DMS79 (cell line): ENCODE results near the gene PCBD2.
A peak's percentile ranks its signal among the peaks of the same experiment; 100 is the strongest.
"Not testable (repeated sequence)": the region's sequence is repeated elsewhere in the genome, so short reads cannot be mapped to it uniquely, and the experiment has no call there.

Experiments
- DNase-seq: peaks from one replicate; lab custom pipeline; 2025; lab: John Stamatoyannopoulos, UW

The PCBD2 gene

GRCh38 chr5:134904610-134905245 is at the start of gene PCBD2:
Gene PCBD2 (plus strand): TSS chr5:134905131. CDS start chr5:134905140, 9 bp downstream.
- DNase-seq, result peak; percentile 64

- DNase-seq, result not testable (repeated sequence)
Observed at GRCh38 chr5:134856465-134856864, 48.5 kb upstream of the PCBD2 start.

GRCh38 chr5:134857401-134857800 is 47.5 kb upstream of the PCBD2 start:
- DNase-seq, result no peak

GRCh38 chr5:134864707-134865106 is 40.2 kb upstream of the PCBD2 start:
- no peak for DNase-seq

- DNase-seq, result no peak
Observed at GRCh38 chr5:134873494-134873893, 31.4 kb upstream of the PCBD2 start.

GRCh38 chr5:134873987-134874830 is 30.7 kb upstream of the PCBD2 start, which contains the start of gene TXNDC15:
Gene TXNDC15 (plus strand): TSS chr5:134874371. CDS start chr5:134874428, 57 bp downstream.
- DNase-seq, result peak; percentile 42

- no peak for DNase-seq
Observed at GRCh38 chr5:134874831-134875655, 29.9 kb upstream of the PCBD2 start.

- DNase-seq, result no peak
Observed at GRCh38 chr5:134877159-134877558, 27.8 kb upstream of the PCBD2 start.

GRCh38 chr5:134878403-134878802 is 26.5 kb upstream of the PCBD2 start:
- peak; percentile 28 for DNase-seq

- DNase-seq, result no peak
Observed at GRCh38 chr5:134879456-134879855, 25.5 kb upstream of the PCBD2 start.

GRCh38 chr5:134880937-134881336 is 24.0 kb upstream of the PCBD2 start:
- not testable (repeated sequence) for DNase-seq

GRCh38 chr5:134881711-134882110 is 23.2 kb upstream of the PCBD2 start:
- DNase-seq, result not testable (repeated sequence)

- DNase-seq, result no peak
Observed at GRCh38 chr5:134887593-134888159, 17.3 kb upstream of the PCBD2 start.

- no peak for DNase-seq
Observed at GRCh38 chr5:134889335-134889734, 15.6 kb upstream of the PCBD2 start.

GRCh38 chr5:134891473-134891872 is 13.5 kb upstream of the PCBD2 start:
- no peak for DNase-seq

GRCh38 chr5:134892282-134892681 is 12.6 kb upstream of the PCBD2 start:
- no peak for DNase-seq

- no peak for DNase-seq
Observed at GRCh38 chr5:134892926-134893325, 12.0 kb upstream of the PCBD2 start.

GRCh38 chr5:134893748-134894505 is 11.0 kb upstream of the PCBD2 start:
- no peak for DNase-seq

GRCh38 chr5:134902071-134902801 is 2.7 kb upstream of the PCBD2 start:
- no peak for DNase-seq

- DNase-seq, result peak; percentile 31
Observed at GRCh38 chr5:134905246-134905996, 490 bp downstream of the PCBD2 start.
